Lower lobe of right lung (tissue), 2 donors: ENCODE results near the gene CYS1. TPM values are rescaled to one million over a fixed set of nuclear protein-coding genes. Genes with fewer than 3 reads are reported as not detected.
"Not testable (repeated sequence)": the region's sequence is repeated elsewhere in the genome, so short reads cannot be mapped to it uniquely, and the experiment has no call there.

Experiments
- ATAC-seq, 2 donors: fragments of 200-7000 bp; cut with Tn5 transposase; one replicate each; pipeline ENCODE4 v1.9.1; 2020 to 2022; ENCODE audit warnings: mild to moderate bottlenecking in 2 of 2, moderate library complexity in 2 of 2
- DNase-seq: peaks from one replicate; pipeline ENCODE4 v3.0.0-alpha.2; 2020
- H3K27ac ChIP-seq: fragments of 200-600 bp; one replicate; pipeline ENCODE4 v1.8.0; 2022
- H3K27me3 ChIP-seq: fragments of 200-600 bp; one replicate; pipeline ENCODE4 v1.8.0; 2022; ENCODE audit warnings: low read depth
- H3K36me3 ChIP-seq: fragments of 200-600 bp; one replicate; pipeline ENCODE4 v1.8.0; 2022; ENCODE audit warnings: mild to moderate bottlenecking
- H3K4me1 ChIP-seq: fragments of 200-600 bp; one replicate; pipeline ENCODE4 v1.8.0; 2022
- H3K4me3 ChIP-seq: fragments of 200-600 bp; one replicate; pipeline ENCODE4 v1.8.0; 2022; ENCODE audit warnings: mild to moderate bottlenecking
- H3K9me3 ChIP-seq: fragments of 200-600 bp; one replicate; pipeline ENCODE4 v1.8.0; 2022
- CTCF ChIP-seq: fragments of 200-600 bp; IDR thresholded peaks from one replicate; pipeline ENCODE4 v1.8.0; 2022; ENCODE audit warnings: antibody characterized with exemption, mild to moderate bottlenecking
- intact Hi-C: fragments of 100-400 bp; cut with DNase I; formaldehyde crosslinking; loops from one replicate; pipeline ENCODE4 v1.11.0; 2022
- total RNA-seq: library from RNA; stranded (reverse); fragmentation: NEBNext Ultra II Directional; extraction: Animal tissue kit (Norgen Biotek cat#: 25700); gene quantifications from one replicate; pipeline ENCODE4 v1.2.1, GENCODE V29; 2021
- donor health status: DM: no; HTN: yes; CAD: no; lungs with severe emphysema.

The CYS1 gene
- total RNA-seq, 1 donor from 2014 or later = 2.6 TPM

- intact Hi-C loops = loop anchor here (5.0 kb wide), 1 partner anchor 318 kb away; no protein-coding TSS in a partner anchor
- DNase-seq (no peak), ATAC-seq (no peak)
- no peak for TF ChIP-seq CTCF
- peak overlapping the region; percentile 81 for H3K4me3 ChIP-seq
- peaks cover 41% of the 10 kb centered on the region for H3K4me1 ChIP-seq
- no peaks in the 10 kb centered on the region for H3K9me3 ChIP-seq
- peaks cover 16% of the 10 kb centered on the region for H3K27me3 ChIP-seq
- H3K27ac ChIP-seq = peak overlapping the region; percentile 75
- H3K36me3 ChIP-seq = no peaks in the 10 kb centered on the region
Measured at GRCh38 chr2:10119601-10120157, 39.5 kb upstream of the CYS1 start.

- no peak for DNase-seq
- no peak for ATAC-seq
- Histone ChIP-seq H3K27me3 (peaks cover 15% of the 10 kb centered on the region), H3K27ac (no peak overlapping the region), H3K9me3 (no peaks in the 10 kb centered on the region), H3K36me3 (no peaks in the 10 kb centered on the region), H3K4me1 (peaks cover 34% of the 10 kb centered on the region), H3K4me3 (no peak overlapping the region)
- TF ChIP-seq CTCF = no peak
- intact Hi-C loops = no loop called here
Measured at GRCh38 chr2:10119027-10119325, 38.8 kb upstream of the CYS1 start.

GRCh38 chr2:10109311-10109710, 29.1 kb upstream of the CYS1 start:
- DNase-seq (no peak), ATAC-seq (no peak)
- H3K9me3 ChIP-seq = no peaks in the 10 kb centered on the region
- intact Hi-C loops = no loop called here
- no peak overlapping the region for H3K27ac ChIP-seq
- no peaks in the 10 kb centered on the region for H3K27me3 ChIP-seq
- H3K36me3 ChIP-seq = no peaks in the 10 kb centered on the region
- no peak overlapping the region for H3K4me3 ChIP-seq
- TF ChIP-seq CTCF = no peak
- no peaks in the 10 kb centered on the region for H3K4me1 ChIP-seq

DNA sequence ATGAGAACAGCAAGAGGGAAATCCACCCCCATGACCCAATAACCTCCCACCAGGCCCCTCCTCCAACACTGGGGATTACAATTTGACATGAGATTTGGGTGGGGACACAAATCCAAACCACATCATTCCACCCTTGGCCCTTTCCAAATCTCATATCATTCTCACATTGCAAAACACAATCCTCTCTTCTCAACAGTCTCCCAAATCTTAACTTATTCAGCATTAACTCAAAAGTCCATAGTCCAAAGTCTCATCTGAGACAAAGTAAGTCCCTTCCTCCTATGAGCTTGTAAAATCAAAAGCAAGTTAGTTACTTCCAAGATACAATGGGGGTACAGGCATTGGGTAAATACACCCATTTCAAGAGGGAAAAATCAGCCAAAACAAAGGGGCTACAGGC, 24.7 kb upstream of the CYS1 start:
- H3K4me1 ChIP-seq, H3K27ac ChIP-seq, H3K27me3 ChIP-seq, ATAC-seq, H3K9me3 ChIP-seq, DNase-seq, H3K4me3 ChIP-seq, H3K36me3 ChIP-seq, intact Hi-C loops: not testable (repeated sequence)

- no peak overlapping the region for H3K4me3 ChIP-seq
- ATAC-seq (no peak), DNase-seq (no peak)
- TF ChIP-seq CTCF = no peak
- no peaks in the 10 kb centered on the region for H3K4me1 ChIP-seq
- H3K27ac ChIP-seq = no peak overlapping the region
- intact Hi-C loops = no loop called here
- H3K27me3 ChIP-seq = no peaks in the 10 kb centered on the region
- H3K36me3 ChIP-seq = no peaks in the 10 kb centered on the region
- no peaks in the 10 kb centered on the region for H3K9me3 ChIP-seq
Measured at GRCh38 chr2:10103179-10103578, 23.0 kb upstream of the CYS1 start.

GRCh38 chr2:10101491-10101890, 21.3 kb upstream of the CYS1 start:
- no peaks in the 10 kb centered on the region for H3K36me3 ChIP-seq
- H3K27me3 ChIP-seq = no peaks in the 10 kb centered on the region
- no peak for ATAC-seq
- H3K4me3 ChIP-seq = no peak overlapping the region
- no peaks in the 10 kb centered on the region for H3K9me3 ChIP-seq
- peaks cover 6% of the 10 kb centered on the region for H3K4me1 ChIP-seq
- no peak for TF ChIP-seq CTCF
- intact Hi-C loops = no loop called here
- no peak for DNase-seq
- H3K27ac ChIP-seq = no peak overlapping the region
